NT2/D1 (cell line): ENCODE results near the gene PRRX2.

ENCODE experiments used
- SUZ12 ChIP-seq: IDR thresholded peaks from 2 replicates; pipeline ENCODE4 v1.6.1; 2011; ENCODE audit not compliant: insufficient read length, insufficient read depth; ENCODE audit errors: extremely low read depth
- YY1 ChIP-seq: IDR thresholded peaks from 2 replicates; pipeline ENCODE4 v1.6.1; 2011; ENCODE audit not compliant: insufficient read length, insufficient read depth
- ZNF274 ChIP-seq: IDR thresholded peaks from 2 replicates; pipeline ENCODE4 v1.6.1; 2011; ENCODE audit warnings: mild to moderate bottlenecking, low read depth, low read length

DNA sequence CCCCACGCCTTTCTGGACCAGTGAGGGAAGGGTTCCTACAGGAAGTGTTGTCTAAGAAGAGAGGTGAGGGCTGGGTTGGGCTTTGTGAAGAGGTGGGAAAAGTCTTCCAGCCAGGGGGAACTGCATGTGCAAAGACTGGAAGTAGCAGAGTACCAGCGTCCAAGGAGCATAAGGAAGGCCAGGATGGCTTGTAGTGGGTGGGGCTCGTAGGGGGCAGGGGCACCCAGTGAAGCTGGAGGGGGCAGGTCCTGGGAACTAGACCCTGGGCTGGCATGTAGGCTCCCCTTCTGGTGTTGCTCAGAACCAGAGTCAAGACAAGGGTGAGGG, 20.4 kb downstream of the PRRX2 start:
- TF ChIP-seq SUZ12 (no peak), YY1 (no peak), ZNF274 (no peak)
